GM18517 (cell line): ENCODE data around the gene NETO1.

ENCODE experiments used
- ATAC-seq: cut with Tn5 transposase; IDR thresholded peaks from one replicate; pipeline ENCODE4 v1.9.1; 2021; ENCODE audit warnings: mild to moderate bottlenecking, moderate library complexity; ENCODE audit not compliant: unreplicated experiment

The NETO1 gene

GRCh38 chr18:72847771-72848170 lies 20.0 kb downstream of the NETO1 start:
- ATAC-seq = no peak

- no peak for ATAC-seq
Observed at GRCh38 chr18:72846736-72847533, 20.9 kb downstream of the NETO1 start.

GRCh38 chr18:72843743-72844142 lies 24.0 kb downstream of the NETO1 start:
- no peak for ATAC-seq

GRCh38 chr18:72840109-72840508 lies 27.7 kb downstream of the NETO1 start:
- no peak for ATAC-seq

- no peak for ATAC-seq
Observed at GRCh38 chr18:72834731-72835130, 33.1 kb downstream of the NETO1 start.

- no peak for ATAC-seq
Observed at GRCh38 chr18:72833471-72833870, 34.3 kb downstream of the NETO1 start.

- no peak for ATAC-seq
Observed at GRCh38 chr18:72830109-72830508, 37.7 kb downstream of the NETO1 start.

GRCh38 chr18:72828601-72829000 lies 39.2 kb downstream of the NETO1 start:
- ATAC-seq = no peak

- no peak for ATAC-seq
Observed at GRCh38 chr18:72826736-72827135, 41.1 kb downstream of the NETO1 start.

- ATAC-seq = no peak
Observed at GRCh38 chr18:72823345-72823744, 44.4 kb downstream of the NETO1 start.

- no peak for ATAC-seq
Observed at GRCh38 chr18:72822202-72822601, 45.6 kb downstream of the NETO1 start.

- ATAC-seq = no peak
Observed at GRCh38 chr18:72820571-72820970, 47.2 kb downstream of the NETO1 start.

GRCh38 chr18:72819050-72819449 lies 48.7 kb downstream of the NETO1 start:
- no peak for ATAC-seq

- ATAC-seq = no peak
Observed at GRCh38 chr18:72811047-72811446, 56.7 kb downstream of the NETO1 start.

- no peak for ATAC-seq
Observed at GRCh38 chr18:72808680-72809079, 59.1 kb downstream of the NETO1 start.

- ATAC-seq = no peak
Observed at GRCh38 chr18:72799106-72799505, 68.7 kb downstream of the NETO1 start.

- no peak for ATAC-seq
Observed at GRCh38 chr18:72783530-72783929, 84.3 kb downstream of the NETO1 start.

- no peak for ATAC-seq
Observed at GRCh38 chr18:72774914-72775313, 92.9 kb downstream of the NETO1 start.

- ATAC-seq = no peak
Observed at GRCh38 chr18:72772916-72773315, 94.9 kb downstream of the NETO1 start.

GRCh38 chr18:72768681-72769229 lies 99.0 kb downstream of the NETO1 start:
- ATAC-seq = no peak

- ATAC-seq = peak; percentile 72
Observed at GRCh38 chr18:72762515-72763122, 105.2 kb downstream of the NETO1 start.

- no peak for ATAC-seq
Observed at GRCh38 chr18:72752220-72752619, 115.6 kb downstream of the NETO1 start.
